C4-2B (cell line): ENCODE measurements around the gene VSIG8.

Experiments
- ZFX ChIP-seq: fragments of 450-650 bp; IDR thresholded peaks from 2 replicates; pipeline ENCODE4 v1.6.1; 2017
- TF ChIP-seq, protein P1 (sequence below): fragments of 450-650 bp; conservative IDR thresholded peaks from 2 replicates; pipeline ENCODE4 v1.5.1; 2017; ENCODE audit warnings: mild to moderate bottlenecking

DNA sequence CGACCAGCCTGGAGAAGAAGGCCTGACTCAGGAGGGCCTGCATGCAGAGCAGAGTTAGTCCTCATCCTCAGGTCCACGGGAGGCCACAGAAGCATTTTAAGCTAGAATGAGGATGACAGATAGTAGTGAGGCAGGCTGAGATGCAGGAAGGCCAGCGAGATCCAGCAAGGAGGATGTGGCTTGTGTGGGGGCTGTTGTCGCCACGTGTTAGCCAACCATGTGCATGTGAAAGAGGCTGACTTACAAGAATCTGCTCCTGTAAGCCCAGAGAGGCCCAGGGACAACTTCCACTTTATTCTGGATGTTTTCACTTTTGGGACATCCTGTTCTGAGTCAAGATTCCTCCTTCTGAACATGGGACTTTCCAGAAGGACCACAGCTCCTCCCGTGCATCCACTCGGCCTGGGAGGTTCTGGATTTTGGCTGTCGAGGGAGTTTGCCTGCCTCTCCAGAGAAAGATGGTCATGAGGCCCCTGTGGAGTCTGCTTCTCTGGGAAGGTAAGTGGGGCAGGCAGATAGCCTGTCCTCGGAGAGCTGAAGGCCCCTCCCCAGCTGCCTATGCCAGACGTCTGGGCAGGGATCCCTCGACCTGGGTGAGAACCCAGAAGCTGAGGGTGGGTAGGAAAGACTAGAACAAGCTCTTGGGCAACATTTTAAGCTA is 35.9 kb downstream of the VSIG8 start, which contains the start of gene SLAMF8:
- TF ChIP-seq, protein P1, sequence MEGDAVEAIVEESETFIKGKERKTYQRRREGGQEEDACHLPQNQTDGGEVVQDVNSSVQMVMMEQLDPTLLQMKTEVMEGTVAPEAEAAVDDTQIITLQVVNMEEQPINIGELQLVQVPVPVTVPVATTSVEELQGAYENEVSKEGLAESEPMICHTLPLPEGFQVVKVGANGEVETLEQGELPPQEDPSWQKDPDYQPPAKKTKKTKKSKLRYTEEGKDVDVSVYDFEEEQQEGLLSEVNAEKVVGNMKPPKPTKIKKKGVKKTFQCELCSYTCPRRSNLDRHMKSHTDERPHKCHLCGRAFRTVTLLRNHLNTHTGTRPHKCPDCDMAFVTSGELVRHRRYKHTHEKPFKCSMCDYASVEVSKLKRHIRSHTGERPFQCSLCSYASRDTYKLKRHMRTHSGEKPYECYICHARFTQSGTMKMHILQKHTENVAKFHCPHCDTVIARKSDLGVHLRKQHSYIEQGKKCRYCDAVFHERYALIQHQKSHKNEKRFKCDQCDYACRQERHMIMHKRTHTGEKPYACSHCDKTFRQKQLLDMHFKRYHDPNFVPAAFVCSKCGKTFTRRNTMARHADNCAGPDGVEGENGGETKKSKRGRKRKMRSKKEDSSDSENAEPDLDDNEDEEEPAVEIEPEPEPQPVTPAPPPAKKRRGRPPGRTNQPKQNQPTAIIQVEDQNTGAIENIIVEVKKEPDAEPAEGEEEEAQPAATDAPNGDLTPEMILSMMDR = no peak
- no peak for TF ChIP-seq ZFX
